Measurements from ENCODE around the gene SUPT4H1. TPM values are rescaled to one million over a fixed set of nuclear protein-coding genes. Genes with fewer than 3 reads are reported as not detected.

Gene SUPT4H1
- total and polyA plus RNA-seq, 9 of the 15 experiments (the other 6 are each of a cell fraction or from before 2014, with no cell fraction given), result 62.1 to 320 (median 117) TPM

DNA sequence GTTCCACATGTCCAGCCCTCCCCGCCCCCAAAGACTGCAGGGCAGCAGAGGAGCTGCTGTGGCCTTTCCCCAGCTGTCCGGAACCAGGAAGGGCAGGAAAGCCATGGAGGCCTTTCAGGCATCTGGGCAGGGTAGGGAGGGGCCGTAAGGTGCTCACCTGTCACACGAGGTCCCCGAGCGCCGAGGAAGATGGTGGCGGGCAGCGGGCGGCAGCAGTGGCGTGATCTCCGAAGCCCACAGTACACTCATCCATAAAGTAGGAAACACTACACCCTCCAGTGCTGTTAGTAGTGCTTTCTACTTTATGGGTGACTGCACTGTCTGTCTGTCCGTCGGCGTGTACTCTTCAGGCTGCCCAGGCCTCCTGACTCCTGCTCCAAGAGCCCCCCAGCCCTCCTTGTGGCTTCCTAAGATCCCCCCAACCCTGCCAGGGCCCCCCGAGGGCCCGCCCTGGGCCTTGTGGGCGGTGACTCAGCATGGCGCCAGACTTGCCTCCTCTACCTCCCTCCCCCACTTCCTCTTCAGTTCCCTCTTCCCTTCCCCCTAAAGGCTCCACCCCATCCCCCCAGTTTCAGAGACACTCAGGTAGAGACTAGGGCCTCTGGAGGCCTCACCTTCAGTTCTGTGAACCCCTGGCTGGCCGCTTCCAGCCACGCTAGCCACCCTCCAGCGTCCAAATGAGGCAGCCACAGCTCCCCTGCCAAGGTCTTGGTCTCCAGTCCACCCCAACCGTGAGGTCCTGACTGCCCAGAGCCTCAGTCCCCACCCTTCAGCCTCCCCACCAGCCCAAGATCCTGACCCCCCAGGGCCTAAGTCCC, 20.8 kb downstream of the SUPT4H1 start (continued):
- TF ChIP-seq, protein P1, sequence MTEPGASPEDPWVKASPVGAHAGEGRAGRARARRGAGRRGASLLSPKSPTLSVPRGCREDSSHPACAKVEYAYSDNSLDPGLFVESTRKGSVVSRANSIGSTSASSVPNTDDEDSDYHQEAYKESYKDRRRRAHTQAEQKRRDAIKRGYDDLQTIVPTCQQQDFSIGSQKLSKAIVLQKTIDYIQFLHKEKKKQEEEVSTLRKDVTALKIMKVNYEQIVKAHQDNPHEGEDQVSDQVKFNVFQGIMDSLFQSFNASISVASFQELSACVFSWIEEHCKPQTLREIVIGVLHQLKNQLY (CRISPR knock-in tag; conservative IDR thresholded peaks at IDR 0.05), result 0 out of 4 replicates have a peak, but pooled peaks of 1 of the 2 experiments have one; percentile 5
- TF ChIP-seq ZNF57 (CRISPR knock-in tag; IDR thresholded peaks at IDR 0.05) (0 out of 2 replicates have a peak, but pooled peaks have one; percentile 4), GABPB2 (CRISPR knock-in tag; conservative IDR thresholded peaks at IDR 0.05) (no peak), FOSL1 (tag; conservative IDR thresholded peaks at IDR 0.05) (peak; percentile 77), CBX8 (IDR thresholded peaks at IDR 0.05; ENCODE audit: borderline replicate concordance, extremely low read depth, low read depth, low read length, poor library complexity, severe bottlenecking) (no peak), HSF4 (CRISPR knock-in tag; IDR thresholded peaks at IDR 0.05; ENCODE audit: borderline replicate concordance) (no peak), GATAD2B (IDR thresholded peaks at IDR 0.05; ENCODE audit: borderline replicate concordance) (no peak), BDP1 (IDR thresholded peaks at IDR 0.05; ENCODE audit: insufficient read depth, insufficient read length) (no peak), TRIM28 (IDR thresholded peaks at IDR 0.05) (no peak), ZNF324 (CRISPR knock-in tag; IDR thresholded peaks at IDR 0.05) (peak; percentile 53; the same call in 1 of the 2 replicates), MCM2 (IDR thresholded peaks at IDR 0.05; ENCODE audit: low read depth) (no peak), MBD2 (IDR thresholded peaks at IDR 0.05; ENCODE audit: borderline replicate concordance, low read depth) (0 out of 2 replicates have a peak, but pooled peaks have one; percentile 18), HNRNPH1 (optimal IDR thresholded peaks at IDR 0.05; ENCODE audit: low read depth, low read length) (no peak), RB1 (IDR thresholded peaks at IDR 0.05; ENCODE audit: low read depth) (no peak; the same call in 1 of the 2 replicates), KLF6 (CRISPR knock-in tag; IDR thresholded peaks at IDR 0.05; ENCODE audit: borderline replicate concordance) (peak; percentile 48; the same call in 1 of the 2 replicates), MAFG (tag; conservative IDR thresholded peaks at IDR 0.05) (peak; percentile 78), ESRRB (CRISPR knock-in tag; IDR thresholded peaks at IDR 0.05; ENCODE audit: borderline replicate concordance) (no peak), MYNN (IDR thresholded peaks at IDR 0.05) (no peak; the same call in 1 of the 2 replicates), MYNN (CRISPR knock-in tag; IDR thresholded peaks at IDR 0.05) (no peak), NR1H2 (CRISPR knock-in tag; IDR thresholded peaks at IDR 0.05) (no peak), NFATC3 (IDR thresholded peaks at IDR 0.05) (no peak), ELF4 (CRISPR knock-in tag; IDR thresholded peaks at IDR 0.05) (no peak), YBX1 (IDR thresholded peaks at IDR 0.05) (no peak)
- TF ChIP-seq, protein P2, sequence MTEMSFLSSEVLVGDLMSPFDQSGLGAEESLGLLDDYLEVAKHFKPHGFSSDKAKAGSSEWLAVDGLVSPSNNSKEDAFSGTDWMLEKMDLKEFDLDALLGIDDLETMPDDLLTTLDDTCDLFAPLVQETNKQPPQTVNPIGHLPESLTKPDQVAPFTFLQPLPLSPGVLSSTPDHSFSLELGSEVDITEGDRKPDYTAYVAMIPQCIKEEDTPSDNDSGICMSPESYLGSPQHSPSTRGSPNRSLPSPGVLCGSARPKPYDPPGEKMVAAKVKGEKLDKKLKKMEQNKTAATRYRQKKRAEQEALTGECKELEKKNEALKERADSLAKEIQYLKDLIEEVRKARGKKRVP (CRISPR knock-in tag; IDR thresholded peaks at IDR 0.05), result peak; percentile 53; the same call in 1 of the 2 replicates
- TF ChIP-seq, protein P3, sequence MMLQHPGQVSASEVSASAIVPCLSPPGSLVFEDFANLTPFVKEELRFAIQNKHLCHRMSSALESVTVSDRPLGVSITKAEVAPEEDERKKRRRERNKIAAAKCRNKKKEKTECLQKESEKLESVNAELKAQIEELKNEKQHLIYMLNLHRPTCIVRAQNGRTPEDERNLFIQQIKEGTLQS (IDR thresholded peaks at IDR 0.05), result peak; percentile 81
- TF ChIP-seq, protein P3 (CRISPR knock-in tag; conservative IDR thresholded peaks at IDR 0.05), result no peak
- TF ChIP-seq, protein P4, sequence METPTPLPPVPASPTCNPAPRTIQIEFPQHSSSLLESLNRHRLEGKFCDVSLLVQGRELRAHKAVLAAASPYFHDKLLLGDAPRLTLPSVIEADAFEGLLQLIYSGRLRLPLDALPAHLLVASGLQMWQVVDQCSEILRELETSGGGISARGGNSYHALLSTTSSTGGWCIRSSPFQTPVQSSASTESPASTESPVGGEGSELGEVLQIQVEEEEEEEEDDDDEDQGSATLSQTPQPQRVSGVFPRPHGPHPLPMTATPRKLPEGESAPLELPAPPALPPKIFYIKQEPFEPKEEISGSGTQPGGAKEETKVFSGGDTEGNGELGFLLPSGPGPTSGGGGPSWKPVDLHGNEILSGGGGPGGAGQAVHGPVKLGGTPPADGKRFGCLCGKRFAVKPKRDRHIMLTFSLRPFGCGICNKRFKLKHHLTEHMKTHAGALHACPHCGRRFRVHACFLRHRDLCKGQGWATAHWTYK (CRISPR knock-in tag; IDR thresholded peaks at IDR 0.05), result peak; percentile 82
